ENCODE results near the gene SVEP1.

Gene SVEP1

GRCh38 chr9:110340306-110340705 is 239.2 kb downstream of the SVEP1 start:
- H3K27me3 ChIP-seq (ENCODE audit: low read depth) = no peaks in the 10 kb centered on the region
- in situ Hi-C loops (cut with MboI; ENCODE audit: low sequenced_read_pairs) = no loop called here
- no peak overlapping the region for H3K4me3 ChIP-seq
- DNase-seq (ENCODE audit: low spot score in 2 of 2) = no peak
- no peaks in the 10 kb centered on the region for H3K36me3 ChIP-seq (replicated peaks)
- no peaks in the 10 kb centered on the region for H3K9me3 ChIP-seq
- no peaks in the 10 kb centered on the region for H3K4me1 ChIP-seq

DNA sequence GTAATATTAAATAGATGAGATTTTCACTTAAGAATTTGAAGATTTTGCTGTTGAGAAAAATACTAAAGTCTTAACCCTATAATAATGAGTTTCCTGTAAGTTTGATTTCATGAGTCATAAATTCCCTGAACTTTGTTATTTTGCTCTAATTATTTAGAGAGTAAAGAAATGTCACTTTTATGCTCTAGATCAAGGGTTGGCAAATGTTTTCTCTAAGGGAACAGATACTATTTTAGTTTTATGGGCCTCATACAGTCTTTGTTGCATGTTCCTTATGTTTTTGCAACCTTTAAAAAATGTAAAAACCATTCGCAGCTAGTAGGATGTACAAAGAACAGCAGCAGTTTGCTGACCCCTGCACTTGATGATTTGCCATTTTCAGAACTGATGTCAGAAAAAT is 241.4 kb downstream of the SVEP1 start:
- Histone ChIP-seq H3K36me3 (replicated peaks) (no peaks in the 10 kb centered on the region), H3K9me3 (no peaks in the 10 kb centered on the region), H3K4me1 (no peaks in the 10 kb centered on the region), H3K27me3 (ENCODE audit: low read depth) (no peaks in the 10 kb centered on the region), H3K4me3 (no peak overlapping the region)
- DNase-seq (ENCODE audit: low spot score in 2 of 2) = no peak
- in situ Hi-C loops (cut with MboI; ENCODE audit: low sequenced_read_pairs) = no loop called here

DNA sequence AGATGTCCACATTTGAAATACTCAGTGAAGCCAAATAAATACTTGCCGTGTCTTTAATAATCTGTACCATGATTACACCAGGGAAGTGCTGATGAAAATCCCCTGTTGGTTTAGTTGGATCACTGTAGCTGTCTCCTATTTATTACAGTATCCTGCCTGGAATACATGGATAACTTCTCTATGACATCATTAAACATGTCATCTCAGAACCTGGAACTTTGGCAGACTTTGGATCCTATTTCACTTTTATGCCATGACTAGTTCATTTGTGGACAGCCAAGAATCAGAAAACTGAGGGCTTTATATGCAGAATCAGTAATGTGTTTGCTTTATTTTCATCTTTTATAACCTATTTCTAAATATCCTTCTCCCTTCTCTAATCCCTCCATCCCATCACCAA is 241.8 kb downstream of the SVEP1 start, which contains the start of gene TXNDC8:
TXNDC8 (minus strand) TSS at position 137 of the 400 bp plus-strand sequence.
- Histone ChIP-seq H3K4me1 (no peaks in the 10 kb centered on the region), H3K4me3 (no peak within 1 kb of the TSS), H3K36me3 (replicated peaks) (no peaks in the 10 kb centered on the region), H3K9me3 (no peaks in the 10 kb centered on the region), H3K27me3 (ENCODE audit: low read depth) (no peaks in the 10 kb centered on the region)
- no peak for DNase-seq (ENCODE audit: low spot score in 2 of 2)
- in situ Hi-C loops (cut with MboI; ENCODE audit: low sequenced_read_pairs) = no loop called here

DNA sequence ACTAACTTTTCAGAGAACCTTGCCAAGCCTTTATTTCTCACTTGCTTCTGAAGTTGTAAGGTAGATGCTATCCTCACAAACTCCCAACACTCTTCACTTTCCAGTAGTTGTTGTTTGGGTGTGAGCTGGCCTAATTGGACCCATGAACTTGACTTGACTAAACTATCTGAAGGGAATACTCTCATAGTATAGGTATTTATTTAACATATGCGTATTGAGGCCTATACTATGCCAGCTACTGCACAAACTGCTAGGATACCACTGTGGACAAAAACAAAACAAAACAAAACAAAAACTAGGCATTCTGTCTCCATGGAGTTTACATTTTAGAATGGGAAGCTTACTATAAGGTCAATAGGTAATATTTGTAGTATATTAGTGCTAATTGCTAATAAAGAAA is 243.2 kb downstream of the SVEP1 start:
- Histone ChIP-seq H3K4me1 (no peaks in the 10 kb centered on the region), H3K9me3 (no peaks in the 10 kb centered on the region), H3K36me3 (replicated peaks) (no peaks in the 10 kb centered on the region), H3K27me3 (ENCODE audit: low read depth) (no peaks in the 10 kb centered on the region), H3K4me3 (no peak overlapping the region)
- DNase-seq (ENCODE audit: low spot score in 2 of 2) = no peak
- in situ Hi-C loops (cut with MboI; ENCODE audit: low sequenced_read_pairs) = no loop called here

DNA sequence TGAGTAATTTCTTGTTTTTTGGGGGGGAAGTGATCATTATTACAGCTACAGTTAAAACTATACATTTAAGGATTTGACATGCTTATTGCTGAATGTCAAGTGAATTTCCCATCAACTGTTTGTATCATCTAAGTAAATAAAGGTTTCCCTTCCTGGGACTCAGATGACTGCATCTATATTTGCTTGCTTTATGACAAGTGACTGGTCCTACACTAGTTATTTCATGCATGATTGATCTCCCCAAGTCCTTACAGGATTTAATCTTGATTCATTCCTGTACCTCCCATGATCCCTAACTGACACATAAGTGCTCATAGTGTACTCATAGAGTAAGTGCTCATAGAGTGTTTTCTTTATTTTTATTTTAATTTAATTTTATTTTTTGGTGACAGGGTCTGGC is 244.7 kb downstream of the SVEP1 start:
- DNase-seq (ENCODE audit: low spot score in 2 of 2) = no peak
- no peaks in the 10 kb centered on the region for H3K9me3 ChIP-seq
- in situ Hi-C loops (cut with MboI; ENCODE audit: low sequenced_read_pairs) = no loop called here

DNA sequence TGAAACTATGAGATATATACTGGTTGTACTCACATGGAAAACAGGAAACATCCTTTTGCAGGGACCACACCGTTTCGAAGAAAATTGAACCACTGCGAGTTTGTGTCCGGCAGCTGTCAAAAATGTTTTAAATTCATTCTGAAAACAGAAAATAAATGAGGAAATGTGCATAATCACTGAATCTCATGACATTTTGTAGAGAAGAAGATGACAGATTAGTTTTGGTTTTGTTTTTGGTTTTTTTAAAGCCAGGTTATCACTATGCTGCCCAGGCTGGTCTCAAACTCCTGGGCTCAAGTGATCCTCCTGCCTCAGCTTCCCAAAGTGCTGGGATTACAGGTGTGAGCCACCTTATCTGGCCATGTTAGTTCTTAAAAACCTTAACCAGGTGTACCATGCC is 245.4 kb downstream of the SVEP1 start:
- Histone ChIP-seq H3K4me3 (no peak overlapping the region), H3K27me3 (ENCODE audit: low read depth) (no peaks in the 10 kb centered on the region), H3K4me1 (no peaks in the 10 kb centered on the region), H3K36me3 (replicated peaks) (no peaks in the 10 kb centered on the region), H3K9me3 (no peaks in the 10 kb centered on the region)
- in situ Hi-C loops (cut with MboI; ENCODE audit: low sequenced_read_pairs) = no loop called here
- no peak for DNase-seq (ENCODE audit: low spot score in 2 of 2)

More for the DNA sequence above, 244.7 kb downstream of the SVEP1 start:
- Histone ChIP-seq H3K4me1 (no peaks in the 10 kb centered on the region), H3K4me3 (no peak overlapping the region), H3K27me3 (ENCODE audit: low read depth) (no peaks in the 10 kb centered on the region), H3K36me3 (replicated peaks) (no peaks in the 10 kb centered on the region)

DNA sequence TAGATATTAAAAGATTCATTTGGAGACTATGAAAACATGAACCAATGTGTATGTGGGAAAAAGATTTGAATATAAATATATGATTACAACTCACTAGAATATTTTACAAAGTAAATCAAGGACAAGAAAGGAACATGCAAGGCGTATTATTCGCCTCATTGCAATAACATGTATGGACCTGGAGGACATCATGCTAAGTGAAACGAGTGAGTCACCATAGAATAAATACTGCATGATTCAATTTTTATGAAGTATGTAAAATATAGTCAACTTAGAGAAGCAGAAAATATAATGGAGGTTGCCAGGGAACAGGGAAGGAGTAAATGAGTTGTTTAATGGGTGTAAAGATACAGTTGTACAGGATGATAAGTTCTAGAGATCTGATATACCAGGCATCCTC is 246.8 kb downstream of the SVEP1 start:
- H3K4me1 ChIP-seq = no peaks in the 10 kb centered on the region
- in situ Hi-C loops (cut with MboI; ENCODE audit: low sequenced_read_pairs) = no loop called here
- no peak for DNase-seq (ENCODE audit: low spot score in 2 of 2)
- H3K36me3 ChIP-seq (replicated peaks) = no peaks in the 10 kb centered on the region
- no peaks in the 10 kb centered on the region for H3K27me3 ChIP-seq (ENCODE audit: low read depth)
- no peaks in the 10 kb centered on the region for H3K9me3 ChIP-seq
- no peak overlapping the region for H3K4me3 ChIP-seq

- H3K36me3 ChIP-seq (replicated peaks) = no peaks in the 10 kb centered on the region
- H3K9me3 ChIP-seq = no peaks in the 10 kb centered on the region
- in situ Hi-C loops (cut with MboI; ENCODE audit: low sequenced_read_pairs) = no loop called here
- H3K4me1 ChIP-seq = no peaks in the 10 kb centered on the region
- no peak for DNase-seq (ENCODE audit: low spot score in 2 of 2)
- H3K27me3 ChIP-seq (ENCODE audit: low read depth) = no peaks in the 10 kb centered on the region
- H3K4me3 ChIP-seq = no peak overlapping the region
Measured at GRCh38 chr9:110330484-110331105, 248.9 kb downstream of the SVEP1 start.

DNA sequence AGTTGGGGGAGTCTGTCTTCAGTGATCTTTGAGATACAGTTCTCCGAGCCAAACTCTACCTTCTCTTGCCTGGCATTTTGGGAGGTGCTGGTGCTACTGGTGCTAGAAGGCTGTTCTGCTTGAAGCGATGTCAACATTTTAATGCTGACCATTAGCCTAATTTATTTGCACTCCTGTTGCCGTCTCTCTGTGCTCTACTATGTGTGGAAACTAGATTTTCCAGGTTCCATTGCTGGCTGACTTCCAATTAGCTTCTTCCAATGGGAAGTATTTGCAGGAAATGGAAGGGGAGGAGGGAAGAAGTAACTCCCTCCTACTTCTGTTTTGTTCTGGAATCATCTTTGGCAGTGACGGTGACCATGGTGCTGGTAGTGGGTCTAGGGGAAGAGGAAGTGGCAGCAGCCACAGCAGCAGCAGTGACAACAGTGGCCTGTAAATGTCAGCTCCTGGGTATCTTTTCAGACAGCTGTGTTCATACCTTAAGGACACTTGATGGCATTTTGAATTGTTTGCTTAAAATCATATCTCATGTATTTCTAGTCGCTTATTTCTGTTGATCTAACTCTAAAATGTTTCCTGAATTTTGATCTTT is 249.8 kb downstream of the SVEP1 start:
- in situ Hi-C loops (cut with MboI; ENCODE audit: low sequenced_read_pairs) = no loop called here

GRCh38 chr9:110328763-110329162 is 250.8 kb downstream of the SVEP1 start:
- no peaks in the 10 kb centered on the region for H3K27me3 ChIP-seq (ENCODE audit: low read depth)
- in situ Hi-C loops (cut with MboI; ENCODE audit: low sequenced_read_pairs) = no loop called here

More for the DNA sequence above, 249.8 kb downstream of the SVEP1 start:
- no peaks in the 10 kb centered on the region for H3K9me3 ChIP-seq
- no peaks in the 10 kb centered on the region for H3K36me3 ChIP-seq (replicated peaks)
- no peaks in the 10 kb centered on the region for H3K27me3 ChIP-seq (ENCODE audit: low read depth)
- H3K4me3 ChIP-seq = no peak overlapping the region
- DNase-seq (ENCODE audit: low spot score in 2 of 2) = no peak
- no peaks in the 10 kb centered on the region for H3K4me1 ChIP-seq

GRCh38 chr9:110327716-110328115 is 251.8 kb downstream of the SVEP1 start:
- H3K9me3 ChIP-seq = no peaks in the 10 kb centered on the region
- in situ Hi-C loops (cut with MboI; ENCODE audit: low sequenced_read_pairs) = no loop called here

More at GRCh38 chr9:110328763-110329162, 250.8 kb downstream of the SVEP1 start:
- H3K4me1 ChIP-seq = no peaks in the 10 kb centered on the region
- H3K36me3 ChIP-seq (replicated peaks) = no peaks in the 10 kb centered on the region
- H3K4me3 ChIP-seq = no peak overlapping the region
- DNase-seq (ENCODE audit: low spot score in 2 of 2) = no peak
- no peaks in the 10 kb centered on the region for H3K9me3 ChIP-seq

DNA sequence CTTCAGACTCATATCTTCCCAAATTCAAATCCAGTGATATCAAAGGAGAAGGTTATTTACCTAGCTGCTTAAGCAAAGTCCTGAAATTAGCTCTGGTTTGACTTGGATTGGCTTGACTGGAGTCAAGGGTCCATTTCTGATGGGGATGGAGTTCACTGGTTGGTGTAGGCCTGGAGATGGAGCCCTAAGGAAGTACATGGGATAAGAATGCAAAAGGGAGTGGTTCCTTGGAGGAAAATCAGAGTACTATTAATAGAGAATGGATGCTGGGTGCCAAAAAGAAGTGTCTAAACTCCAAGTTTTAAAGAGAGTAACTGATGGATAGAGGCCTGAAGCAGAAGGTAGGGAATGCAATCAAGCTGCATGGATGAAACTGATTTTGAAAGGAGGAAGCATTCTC is 255.7 kb downstream of the SVEP1 start:
- DNase-seq (ENCODE audit: low spot score in 2 of 2) = no peak
- Histone ChIP-seq H3K4me1 (no peaks in the 10 kb centered on the region), H3K4me3 (no peak overlapping the region), H3K27me3 (ENCODE audit: low read depth) (no peaks in the 10 kb centered on the region), H3K9me3 (no peaks in the 10 kb centered on the region), H3K36me3 (replicated peaks) (no peaks in the 10 kb centered on the region)
- in situ Hi-C loops (cut with MboI; ENCODE audit: low sequenced_read_pairs) = no loop called here

More at GRCh38 chr9:110327716-110328115, 251.8 kb downstream of the SVEP1 start:
- no peaks in the 10 kb centered on the region for H3K27me3 ChIP-seq (ENCODE audit: low read depth)
- no peaks in the 10 kb centered on the region for H3K36me3 ChIP-seq (replicated peaks)
- no peaks in the 10 kb centered on the region for H3K4me1 ChIP-seq
- H3K4me3 ChIP-seq = no peak overlapping the region
- DNase-seq (ENCODE audit: low spot score in 2 of 2) = no peak

GRCh38 chr9:110320651-110321445 is 258.7 kb downstream of the SVEP1 start:
- Histone ChIP-seq H3K4me1 (no peaks in the 10 kb centered on the region), H3K4me3 (no peak overlapping the region), H3K36me3 (replicated peaks) (no peaks in the 10 kb centered on the region), H3K9me3 (no peaks in the 10 kb centered on the region), H3K27me3 (ENCODE audit: low read depth) (no peaks in the 10 kb centered on the region)
- no peak for DNase-seq (ENCODE audit: low spot score in 2 of 2)
- in situ Hi-C loops (cut with MboI; ENCODE audit: low sequenced_read_pairs) = no loop called here

GRCh38 chr9:110319781-110320492 is 259.6 kb downstream of the SVEP1 start:
- in situ Hi-C loops (cut with MboI; ENCODE audit: low sequenced_read_pairs) = no loop called here
- Histone ChIP-seq H3K4me1 (no peaks in the 10 kb centered on the region), H3K27me3 (ENCODE audit: low read depth) (no peaks in the 10 kb centered on the region), H3K9me3 (no peaks in the 10 kb centered on the region), H3K4me3 (no peak overlapping the region), H3K36me3 (replicated peaks) (no peaks in the 10 kb centered on the region)
- no peak for DNase-seq (ENCODE audit: low spot score in 2 of 2)

Data from HAP-1 (cell line).